Activated CD4-positive, alpha-beta T cell treated with anti-CD3 and anti-CD28 coated beads for 24 hours (primary cell): ENCODE measurements around the gene ATP2C2.
"Not testable (repeated sequence)": the region's sequence is repeated elsewhere in the genome, so short reads cannot be mapped to it uniquely, and the experiment has no call there.

ENCODE experiments used
- DNase-seq, 2 donors: peaks; one replicate each; pipeline ENCODE4 v3.0.0-alpha.2; 2020; ENCODE audit warnings: low read depth in 2 of 2

The ATP2C2 gene

GRCh38 chr16:84418056-84418849, 49.9 kb downstream of the ATP2C2 start:
- no peak for DNase-seq

DNA sequence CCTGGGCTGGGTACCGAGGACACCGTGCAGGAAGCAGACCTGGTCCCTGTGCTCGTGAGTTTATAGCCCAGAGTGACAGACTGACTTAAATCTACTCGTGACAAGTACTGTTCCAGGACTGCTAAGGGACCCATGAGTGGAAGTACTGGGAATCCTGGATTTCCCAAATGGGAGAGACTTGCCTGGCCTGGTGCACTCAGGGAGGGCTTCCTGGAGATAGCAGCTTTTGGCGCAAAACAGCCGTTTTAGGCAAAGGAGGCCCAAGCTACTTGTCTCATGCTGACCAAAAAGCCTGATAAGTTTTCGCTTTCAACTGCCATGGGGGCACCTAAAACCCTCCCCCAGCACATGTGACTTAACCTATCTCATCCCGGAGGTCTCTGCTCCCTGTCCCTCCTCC, 51.4 kb downstream of the ATP2C2 start:
- no peak for DNase-seq

DNA sequence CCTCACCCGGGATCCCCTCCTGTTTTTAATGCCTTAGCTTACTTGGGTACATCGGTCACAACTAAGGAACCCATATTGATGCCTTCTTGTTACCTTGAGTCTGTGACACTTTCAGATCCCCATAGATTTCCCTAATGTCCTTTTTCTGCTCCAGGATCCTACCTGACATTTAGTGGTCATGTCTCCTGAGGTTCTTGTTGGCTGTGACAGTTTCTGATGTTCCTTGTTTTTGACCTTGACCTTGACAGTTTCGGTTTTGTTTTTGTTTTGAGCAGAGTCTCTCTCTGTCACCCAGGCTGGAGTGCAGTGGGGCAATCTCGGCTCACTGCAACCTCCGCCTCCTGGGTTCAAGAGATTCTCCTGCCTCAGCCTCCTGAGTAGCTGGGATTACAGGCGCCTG, 52.2 kb downstream of the ATP2C2 start:
- DNase-seq = not testable (repeated sequence)

GRCh38 chr16:84421081-84421937, 53.0 kb downstream of the ATP2C2 start:
- DNase-seq = no peak

- no peak for DNase-seq
These were observed 53.5 kb downstream of the ATP2C2 start for GRCh38 chr16:84421938-84422220.

DNA sequence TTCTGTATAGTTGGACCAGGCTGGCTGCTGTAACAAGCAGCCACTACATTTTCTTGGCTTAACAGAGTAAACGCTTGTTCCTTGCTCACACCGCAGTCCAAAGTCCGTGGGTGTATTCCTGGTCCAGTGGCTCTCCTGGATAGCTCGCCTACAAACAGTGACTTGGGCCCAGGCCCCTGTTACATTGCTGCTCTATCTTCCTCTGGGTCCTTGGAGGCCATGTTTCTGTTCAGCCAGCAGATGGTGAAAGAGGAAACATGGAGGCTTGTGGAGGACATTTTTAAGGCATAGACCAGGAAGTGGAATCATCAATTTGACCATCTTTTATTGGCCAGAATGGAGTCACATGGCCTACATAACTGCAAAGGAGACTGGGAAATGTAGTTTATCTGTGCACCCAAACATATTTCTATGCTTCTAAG, 55.1 kb downstream of the ATP2C2 start:
- no peak for DNase-seq

DNA sequence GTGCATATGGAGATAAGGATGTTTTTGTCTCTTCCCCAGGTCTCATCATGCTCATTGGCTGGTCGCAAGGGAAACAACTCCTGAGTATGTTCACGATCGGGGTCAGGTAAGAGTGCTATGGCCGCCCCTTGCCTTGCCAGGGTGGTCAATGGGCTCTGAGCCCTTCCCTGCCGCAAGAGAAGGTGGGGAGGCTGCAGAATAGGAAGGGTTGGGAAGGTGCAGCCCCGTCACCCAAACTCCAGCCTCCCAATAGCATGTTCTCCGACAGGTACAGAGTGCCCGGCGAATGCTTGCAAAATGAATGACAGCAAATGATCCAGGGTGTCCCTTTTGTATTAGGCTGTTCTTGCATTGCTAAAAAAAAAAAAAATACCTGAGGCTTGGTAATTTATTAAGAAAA, 57.4 kb downstream of the ATP2C2 start:
- no peak for DNase-seq

- DNase-seq = no peak
These were observed 58.5 kb downstream of the ATP2C2 start for GRCh38 chr16:84426804-84427203.

DNA sequence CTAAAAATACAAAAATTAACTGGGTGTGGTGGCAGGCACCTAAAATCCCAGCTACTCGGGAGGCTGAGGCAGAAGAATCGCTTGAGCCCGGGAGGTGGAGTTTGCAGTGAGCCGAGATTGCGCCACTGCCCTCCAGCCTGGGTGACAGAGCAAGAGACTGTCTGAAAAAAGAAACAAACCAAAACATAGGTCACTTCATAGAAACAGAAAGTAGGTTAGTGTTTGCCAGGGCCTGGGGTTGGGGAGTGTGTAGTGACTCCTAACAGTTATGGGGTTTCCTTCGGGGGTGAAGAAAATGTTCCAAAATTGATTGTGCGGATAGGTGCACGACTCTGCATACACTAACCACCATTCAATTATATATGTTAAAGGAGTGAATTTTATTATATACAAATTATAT, 59.2 kb downstream of the ATP2C2 start:
- DNase-seq = no peak

GRCh38 chr16:84430860-84431259, 62.5 kb downstream of the ATP2C2 start:
- no peak for DNase-seq

GRCh38 chr16:84434800-84435199, 66.5 kb downstream of the ATP2C2 start:
- DNase-seq = no peak

DNA sequence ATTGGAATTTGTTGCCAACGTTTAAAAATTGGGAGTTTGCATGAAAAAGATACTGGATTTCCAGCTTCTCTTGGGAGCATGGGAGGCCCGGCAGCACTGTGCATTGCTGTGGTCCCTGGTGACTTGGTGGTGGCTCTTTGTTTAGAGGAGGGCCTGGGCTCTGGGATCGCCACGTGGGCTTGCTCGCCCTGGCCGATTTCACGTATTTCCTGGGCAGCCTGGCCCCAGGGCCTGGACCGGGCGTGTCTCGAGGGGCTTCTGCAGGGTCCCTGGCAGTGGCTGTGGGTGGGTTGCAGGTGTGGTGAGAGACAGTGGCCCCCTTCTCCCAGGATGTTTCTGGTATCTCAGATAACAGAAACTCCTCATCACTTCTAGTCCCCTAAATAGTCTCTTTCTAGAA, 67.9 kb downstream of the ATP2C2 start:
- no peak for DNase-seq

- no peak for DNase-seq
These were observed 70.8 kb downstream of the ATP2C2 start for GRCh38 chr16:84438971-84439696.

- DNase-seq = no peak
These were observed 74.2 kb downstream of the ATP2C2 start for GRCh38 chr16:84442416-84443145.

DNA sequence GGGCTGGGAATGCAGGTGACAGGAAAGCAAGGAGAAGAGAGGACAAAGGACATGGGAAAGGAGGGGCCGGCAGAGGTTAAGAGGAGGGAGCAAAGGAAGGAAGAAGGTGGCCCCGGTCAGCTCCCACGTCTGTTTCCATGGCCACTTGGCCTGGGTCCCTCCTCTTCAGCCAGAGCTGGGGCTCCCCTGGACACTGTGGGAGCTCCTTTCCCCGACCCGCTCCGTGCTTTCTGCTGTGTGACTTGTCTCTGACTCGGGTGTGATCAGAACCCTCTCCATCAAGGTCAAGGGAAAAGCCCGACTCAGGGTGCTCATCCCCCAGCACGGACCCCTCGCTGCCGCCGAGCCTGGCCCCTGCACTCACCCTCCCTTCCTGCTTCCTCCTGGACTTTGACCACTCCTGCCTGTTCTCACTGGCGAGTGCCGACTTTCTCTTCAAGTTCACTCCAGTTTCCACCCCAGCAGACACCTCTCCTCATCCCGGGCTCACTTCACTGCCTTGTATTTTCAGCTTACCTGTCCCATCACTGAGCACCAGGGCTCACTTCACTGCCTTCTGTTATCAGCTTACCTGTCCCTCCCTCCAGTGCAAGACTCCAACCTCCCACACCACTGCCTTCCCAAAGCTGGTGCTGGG, 74.9 kb downstream of the ATP2C2 start:
- DNase-seq = no peak

- DNase-seq = no peak
These were observed 76.1 kb downstream of the ATP2C2 start for GRCh38 chr16:84444476-84444875.

DNA sequence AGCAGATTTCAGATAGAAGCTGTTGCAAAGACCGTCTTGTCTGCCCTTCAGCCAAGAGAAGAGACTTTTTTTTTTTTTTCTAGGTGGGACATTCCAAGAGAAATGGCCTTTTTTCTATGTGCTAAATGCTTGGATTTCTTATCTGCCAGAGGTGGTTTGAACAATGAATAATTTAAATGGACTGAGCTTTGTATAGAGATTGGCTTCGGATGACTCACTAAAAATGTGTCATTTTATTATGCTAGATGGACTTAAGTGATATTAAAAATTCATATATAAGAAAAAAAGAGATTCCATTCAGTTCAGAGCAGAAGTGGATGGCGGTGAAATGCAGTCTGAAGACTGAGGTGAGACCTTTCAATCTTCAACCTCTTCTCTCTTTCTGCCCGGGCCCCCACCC, 77.7 kb downstream of the ATP2C2 start:
- DNase-seq = no peak

DNA sequence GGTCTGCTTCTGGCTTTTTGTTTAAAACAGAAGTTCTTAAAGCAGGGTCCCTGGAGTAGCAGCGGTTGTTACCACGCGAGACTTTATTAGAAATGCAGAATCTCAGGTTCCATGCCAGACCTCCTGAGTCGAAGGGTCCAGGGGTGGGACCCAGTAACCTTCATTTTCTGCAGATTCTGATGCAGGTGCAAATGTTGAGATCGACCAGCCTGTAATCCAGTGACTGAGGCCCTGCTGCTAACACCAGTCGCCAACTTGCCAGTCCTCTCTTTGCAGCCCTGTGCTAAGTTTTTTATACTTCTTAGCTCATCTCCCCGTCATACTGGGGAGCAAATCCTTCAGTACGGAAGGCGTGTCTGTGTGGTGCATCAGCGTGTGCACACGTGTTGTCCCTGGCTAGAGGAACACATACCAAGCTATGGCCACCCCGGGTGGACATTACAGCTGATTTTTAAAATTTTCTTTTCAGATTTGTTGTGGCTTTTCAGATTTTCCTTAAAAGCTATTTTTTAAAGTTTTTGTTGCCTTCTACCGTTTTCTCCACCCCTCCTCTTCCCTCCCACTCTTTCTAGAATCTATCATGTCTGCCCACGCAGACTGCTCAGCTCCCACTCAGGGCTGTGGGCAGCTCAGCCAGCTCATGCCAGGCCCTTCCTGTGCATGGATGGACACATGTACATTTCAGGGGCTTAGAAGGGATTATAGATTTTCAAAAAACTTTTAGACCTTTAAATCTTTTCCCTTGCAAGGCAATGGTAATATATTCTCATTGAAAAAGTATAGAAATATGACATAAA, 78.5 kb downstream of the ATP2C2 start:
- no peak for DNase-seq

DNA sequence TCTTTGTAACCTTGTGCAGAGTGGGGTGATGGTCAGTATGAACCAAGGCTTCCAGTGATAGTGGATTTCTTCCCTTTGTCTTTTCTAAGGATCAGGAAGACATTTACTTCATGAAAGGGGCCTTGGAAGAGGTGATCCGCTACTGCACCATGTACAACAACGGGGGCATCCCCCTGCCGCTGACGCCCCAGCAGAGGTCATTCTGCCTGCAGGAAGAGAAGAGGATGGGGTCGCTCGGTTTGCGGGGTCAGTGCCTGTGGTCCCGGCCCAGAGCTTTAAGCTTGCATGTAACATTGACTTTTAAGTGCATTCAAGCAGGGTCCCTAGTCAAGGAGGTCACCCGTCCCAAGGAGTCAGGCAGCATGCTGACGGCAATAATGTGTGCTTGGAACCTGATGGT, 80.1 kb downstream of the ATP2C2 start:
- DNase-seq = no peak
